ENCODE measurements around the gene LIMD2.

The LIMD2 gene

GRCh38 chr17:63679214-63679613 is 20.7 kb downstream of the LIMD2 start:
- no peak for DNase-seq

- DNase-seq: no peak
These were observed 23.3 kb downstream of the LIMD2 start for GRCh38 chr17:63676584-63676983.

DNA sequence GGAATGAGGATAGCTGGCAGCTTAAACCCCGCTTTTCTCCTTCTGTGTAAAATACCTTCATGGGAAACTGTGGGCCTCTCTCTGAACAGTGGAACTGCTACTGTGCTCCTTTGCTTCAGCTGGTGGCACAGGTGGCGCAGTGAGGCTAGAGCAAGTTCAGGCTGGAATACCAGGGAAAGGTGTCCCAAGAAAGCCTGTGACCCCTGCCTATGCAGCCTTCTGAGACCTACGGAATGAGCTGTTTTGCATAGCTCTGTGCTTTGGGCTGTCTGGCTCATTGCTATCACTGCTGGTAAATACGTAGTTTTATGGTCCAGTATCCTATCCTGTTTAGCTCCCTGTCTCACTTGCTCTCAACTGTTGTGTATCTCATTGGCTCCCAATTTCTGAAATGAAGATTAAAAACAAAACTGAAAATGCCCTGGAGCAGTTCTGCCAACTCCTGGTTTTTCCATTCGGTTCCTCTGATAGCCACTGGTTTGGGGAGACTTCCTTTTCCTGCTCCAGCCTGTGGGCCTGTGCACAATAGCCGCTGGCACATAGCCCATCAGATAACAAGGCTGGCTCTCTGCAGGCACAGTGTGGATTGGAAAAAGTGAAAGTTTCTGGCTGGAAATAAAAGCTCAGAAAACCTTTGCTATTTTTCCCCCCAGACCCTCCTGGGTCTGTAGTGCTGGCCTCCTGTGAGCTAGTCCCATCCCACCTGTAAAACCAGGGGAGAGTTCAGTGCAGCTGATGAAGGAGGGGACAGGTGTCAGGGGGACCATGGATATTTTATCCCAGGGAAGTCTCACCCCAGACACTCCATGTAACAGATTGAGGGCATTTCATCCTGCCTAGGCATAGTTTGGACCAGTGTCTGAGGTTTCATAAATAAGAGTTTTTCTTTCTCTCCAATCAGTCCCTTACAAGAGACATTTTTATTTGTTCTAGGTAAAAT is 24.0 kb downstream of the LIMD2 start:
- DNase-seq: no peak

DNA sequence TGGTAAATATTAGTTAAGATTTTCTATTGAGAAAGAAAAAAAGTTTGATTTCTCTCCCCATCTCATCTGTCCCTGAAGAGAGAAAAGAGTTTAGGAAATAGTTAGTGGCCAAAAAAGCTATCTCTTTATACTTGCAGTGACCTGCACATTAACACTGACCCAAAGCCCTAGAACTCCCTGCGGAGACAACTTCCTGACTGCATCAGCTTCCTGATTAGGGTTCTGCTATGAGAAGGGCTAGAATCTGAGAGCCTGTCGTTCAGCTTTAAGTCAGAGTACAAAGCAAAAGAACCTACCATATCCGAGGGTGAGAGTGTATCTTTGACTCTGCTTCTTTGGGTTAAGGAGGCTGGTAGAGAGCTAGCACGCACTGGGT is 24.7 kb downstream of the LIMD2 start:
- DNase-seq: no peak

- DNase-seq: no peak
These were observed 27.1 kb downstream of the LIMD2 start for GRCh38 chr17:63672856-63673255.

GRCh38 chr17:63665527-63666214 is 34.3 kb downstream of the LIMD2 start:
- DNase-seq: no peak

DNA sequence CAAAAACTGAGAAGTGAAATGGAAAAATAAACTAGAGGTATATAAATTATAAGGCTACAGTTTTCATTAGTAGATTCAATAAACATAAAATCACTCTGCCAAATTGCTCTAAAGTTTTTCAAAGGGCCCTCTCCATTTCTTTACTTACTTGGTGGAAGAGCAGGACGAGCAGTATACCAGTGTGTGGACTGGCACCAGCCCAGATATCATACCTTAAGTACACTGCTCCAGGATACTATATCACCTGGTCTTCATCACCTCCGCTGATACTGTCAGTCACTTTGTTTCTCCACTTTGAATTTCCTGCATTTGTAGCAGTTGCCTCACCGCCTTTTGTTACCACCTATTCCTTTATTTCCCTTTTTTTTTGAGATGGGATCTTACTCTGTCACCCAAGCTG is 40.1 kb downstream of the LIMD2 start:
- no peak for DNase-seq

GRCh38 chr17:63658366-63658765 is 41.6 kb downstream of the LIMD2 start:
- no peak for DNase-seq

- DNase-seq: no peak
These were observed 42.1 kb downstream of the LIMD2 start for GRCh38 chr17:63657786-63658185.

DNA sequence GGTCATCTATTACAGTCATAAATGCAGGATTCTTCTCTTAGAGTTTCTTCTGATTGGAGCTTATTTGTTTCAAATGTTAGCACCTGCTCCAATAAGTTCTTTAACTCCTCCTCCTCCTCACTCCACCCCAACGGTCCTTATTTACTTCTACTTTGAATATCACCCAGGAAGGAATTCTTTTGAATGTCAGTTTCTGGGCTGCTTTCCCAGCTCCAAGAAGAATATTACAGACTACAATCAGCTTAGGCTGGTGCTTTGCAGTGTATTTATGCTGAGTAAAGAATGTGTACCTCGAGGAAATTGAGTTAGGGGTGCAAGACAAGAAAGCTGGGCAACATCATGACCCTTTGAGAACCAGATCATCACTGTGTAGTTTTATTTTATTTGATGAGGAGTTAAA is 46.9 kb downstream of the LIMD2 start:
- no peak for DNase-seq

DNA sequence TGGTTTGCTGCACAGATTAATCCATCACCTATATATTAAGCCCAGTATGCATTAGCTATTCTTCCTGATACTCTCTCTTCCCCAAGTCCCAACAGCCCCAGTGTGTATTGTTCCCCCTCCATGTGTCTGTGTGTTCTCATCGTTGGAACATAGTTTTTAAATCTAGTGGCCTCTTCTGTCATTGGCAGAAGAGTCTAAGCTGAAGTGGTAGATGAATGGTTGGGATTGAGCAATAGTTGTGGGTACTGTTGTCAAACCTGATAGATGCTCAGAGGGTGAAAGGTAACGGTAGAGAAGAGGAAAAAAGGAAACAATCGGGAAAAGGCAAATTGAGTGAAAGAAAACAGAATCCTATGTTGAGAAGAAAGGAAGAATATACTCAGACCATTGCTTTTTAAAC is 47.8 kb downstream of the LIMD2 start:
- DNase-seq: no peak

DNA sequence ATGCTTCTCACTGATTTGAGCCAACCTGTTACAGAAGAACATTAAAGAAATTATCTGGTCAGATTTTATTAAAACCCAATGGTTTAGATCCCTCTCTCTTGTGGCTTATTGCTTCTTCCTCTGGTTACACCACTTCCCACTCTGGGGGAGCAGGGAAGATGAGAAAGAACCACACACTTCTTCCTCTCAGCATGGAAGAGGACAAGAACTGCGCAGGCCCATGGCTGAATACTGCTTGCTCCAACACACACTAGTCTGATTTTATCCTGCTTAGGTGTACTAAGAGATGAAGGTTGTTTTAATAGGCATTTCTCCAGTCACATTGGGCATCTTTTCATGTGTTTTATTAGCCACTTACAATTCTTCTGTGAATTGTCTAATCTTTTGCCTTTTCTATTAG is 50.1 kb downstream of the LIMD2 start:
- DNase-seq: no peak

DNA sequence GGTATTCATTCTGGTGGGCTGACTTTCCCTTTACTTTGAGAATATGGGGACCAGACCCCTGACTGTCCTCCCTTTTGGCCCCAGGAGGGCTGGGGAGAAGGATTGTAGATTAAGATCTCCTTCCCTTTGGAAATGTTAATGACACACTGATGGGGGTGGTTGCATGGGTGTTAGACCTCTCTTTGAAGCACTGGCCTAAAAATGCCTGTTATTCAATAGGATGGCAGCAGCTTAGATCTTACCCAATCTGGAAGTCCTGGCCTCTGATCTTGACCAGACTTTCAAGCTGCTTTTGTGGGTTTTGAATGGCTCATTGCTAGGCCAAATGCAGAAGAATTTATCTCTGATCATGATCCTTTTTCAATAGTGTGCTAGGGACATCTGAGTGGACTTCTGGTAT is 52.0 kb downstream of the LIMD2 start:
- DNase-seq: no peak

DNA sequence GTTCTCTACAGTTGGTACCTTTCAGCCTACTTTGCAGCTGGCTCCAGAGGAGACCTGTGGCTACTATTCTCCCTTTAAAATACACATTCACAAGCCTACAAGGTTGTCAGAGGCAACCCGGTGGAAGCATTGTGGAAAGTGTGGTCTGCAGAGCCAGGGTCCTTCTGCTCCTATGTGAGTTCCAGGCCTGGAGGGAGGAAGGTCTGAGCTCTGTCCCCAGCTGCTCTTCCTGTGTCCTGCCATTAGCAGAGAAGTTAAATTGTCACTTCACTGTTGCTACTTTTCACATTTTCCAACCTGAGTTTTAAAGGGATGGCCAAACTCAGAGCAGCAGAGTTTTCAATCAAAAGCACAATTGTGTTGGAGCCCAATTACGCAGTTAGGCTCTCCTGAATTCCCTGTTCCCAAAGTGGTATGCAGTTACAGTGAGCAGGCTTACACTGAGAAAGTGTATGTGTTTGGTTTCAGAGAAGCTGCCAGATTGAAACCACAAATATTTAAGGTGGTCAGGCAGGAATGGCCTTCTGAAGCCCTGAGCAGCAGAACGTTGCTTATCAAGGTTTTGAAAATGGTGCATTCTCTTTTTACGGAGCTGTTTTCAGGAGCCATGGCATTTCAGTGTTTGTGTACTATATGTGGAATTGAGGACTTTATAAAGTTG is 52.7 kb downstream of the LIMD2 start:
- no peak for DNase-seq

GRCh38 chr17:63646488-63646806 is 53.5 kb downstream of the LIMD2 start:
- no peak for DNase-seq

Data from stimulated activated naive CD4-positive, alpha-beta T cell treated with Interleukin-2 at 50 U/mL for 16 hours (primary cell).